Epithelial cell of proximal tubule (primary cell): ENCODE results near the gene TSC22D4. TPM values are rescaled to one million over a fixed set of nuclear protein-coding genes. Genes with fewer than 3 reads are reported as not detected.

Experiments
- DNase-seq: peaks from one replicate; pipeline ENCODE4 v3.0.0-alpha.2; 2011; ENCODE audit warnings: low read depth
- H3K4me3 ChIP-seq: 2 replicates; pipeline ENCODE4 v1.5.1; 2011; ENCODE audit warnings: low read depth, mild to moderate bottlenecking, low read length
- total RNA-seq: library from RNA; depleted of rRNA; stranded (reverse); fragments of >200 nt; gene quantifications from 2 replicates; pipeline ENCODE4 v1.2.3, GENCODE V29; 2015
- TF ChIP-seq, protein P1 (sequence below): conservative IDR thresholded peaks from 2 replicates; pipeline ENCODE4 v1.5.1; 2012; ENCODE audit warnings: low read depth, mild to moderate bottlenecking, low read length

Gene TSC22D4
- total RNA-seq, 1 donor from 2014 or later = 45.4 TPM

GRCh38 chr7:100437150-100438100 lies 41.6 kb downstream of the TSC22D4 start:
- peak overlapping the region; percentile 83 for H3K4me3 ChIP-seq
- TF ChIP-seq, protein P1, sequence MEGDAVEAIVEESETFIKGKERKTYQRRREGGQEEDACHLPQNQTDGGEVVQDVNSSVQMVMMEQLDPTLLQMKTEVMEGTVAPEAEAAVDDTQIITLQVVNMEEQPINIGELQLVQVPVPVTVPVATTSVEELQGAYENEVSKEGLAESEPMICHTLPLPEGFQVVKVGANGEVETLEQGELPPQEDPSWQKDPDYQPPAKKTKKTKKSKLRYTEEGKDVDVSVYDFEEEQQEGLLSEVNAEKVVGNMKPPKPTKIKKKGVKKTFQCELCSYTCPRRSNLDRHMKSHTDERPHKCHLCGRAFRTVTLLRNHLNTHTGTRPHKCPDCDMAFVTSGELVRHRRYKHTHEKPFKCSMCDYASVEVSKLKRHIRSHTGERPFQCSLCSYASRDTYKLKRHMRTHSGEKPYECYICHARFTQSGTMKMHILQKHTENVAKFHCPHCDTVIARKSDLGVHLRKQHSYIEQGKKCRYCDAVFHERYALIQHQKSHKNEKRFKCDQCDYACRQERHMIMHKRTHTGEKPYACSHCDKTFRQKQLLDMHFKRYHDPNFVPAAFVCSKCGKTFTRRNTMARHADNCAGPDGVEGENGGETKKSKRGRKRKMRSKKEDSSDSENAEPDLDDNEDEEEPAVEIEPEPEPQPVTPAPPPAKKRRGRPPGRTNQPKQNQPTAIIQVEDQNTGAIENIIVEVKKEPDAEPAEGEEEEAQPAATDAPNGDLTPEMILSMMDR = no peak
- DNase-seq = no peak

DNA sequence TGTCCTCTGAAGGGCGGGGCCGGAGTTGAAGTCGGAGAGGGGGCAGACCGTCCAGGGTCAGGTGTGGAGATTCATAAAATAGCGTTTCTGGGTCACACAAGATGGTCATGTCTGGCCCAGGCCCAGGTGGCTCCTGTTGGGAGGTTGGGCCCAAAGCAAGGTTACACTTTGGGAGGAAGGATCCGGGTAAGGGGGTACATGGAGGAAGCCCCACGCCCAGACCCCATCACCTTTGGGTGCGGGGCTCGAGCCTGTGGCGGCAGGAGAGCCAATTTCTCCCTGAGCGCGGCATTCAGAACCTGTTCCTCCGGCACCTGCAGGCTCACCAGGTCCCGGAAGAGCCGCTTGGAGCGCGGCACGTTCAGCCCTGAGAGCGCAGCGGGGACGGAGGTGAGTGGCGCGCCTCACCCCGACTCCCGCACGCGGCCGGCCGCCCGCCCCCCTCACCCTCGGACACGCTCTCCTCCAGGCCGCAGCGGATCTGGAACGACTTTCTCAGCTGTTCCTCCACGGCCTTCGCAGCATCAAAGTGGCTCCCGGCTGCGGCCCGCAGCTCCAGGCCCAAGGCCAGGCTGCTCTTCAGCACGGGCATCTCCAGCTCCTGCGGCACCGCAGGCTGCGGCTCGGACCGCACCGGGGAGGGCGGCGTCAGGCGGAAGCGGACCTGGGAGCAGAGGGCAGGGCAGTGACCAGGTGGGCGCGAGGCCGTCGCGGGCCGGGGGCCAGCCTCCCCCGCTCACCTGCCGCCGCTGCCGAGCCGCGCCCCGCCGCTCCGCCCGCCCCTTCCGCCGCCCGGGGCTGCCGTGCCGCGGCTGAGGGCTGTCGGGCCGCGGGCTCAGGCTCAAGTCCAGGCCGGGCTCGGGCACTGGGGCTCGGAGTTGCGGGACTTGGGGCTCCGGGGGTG lies 43.4 kb downstream of the TSC22D4 start:
- DNase-seq = no peak
- TF ChIP-seq, protein P1 = no peak
- peak overlapping the region; percentile 83 for H3K4me3 ChIP-seq

- peak overlapping the region; percentile 83 for H3K4me3 ChIP-seq
- DNase-seq = no peak
- TF ChIP-seq, protein P1 = no peak
Measured at GRCh38 chr7:100434297-100435144, 44.5 kb downstream of the TSC22D4 start.

- TF ChIP-seq, protein P1 = no peak
- DNase-seq = no peak
- no peak overlapping the region for H3K4me3 ChIP-seq
Measured at GRCh38 chr7:100433592-100434296, 45.3 kb downstream of the TSC22D4 start.

DNA sequence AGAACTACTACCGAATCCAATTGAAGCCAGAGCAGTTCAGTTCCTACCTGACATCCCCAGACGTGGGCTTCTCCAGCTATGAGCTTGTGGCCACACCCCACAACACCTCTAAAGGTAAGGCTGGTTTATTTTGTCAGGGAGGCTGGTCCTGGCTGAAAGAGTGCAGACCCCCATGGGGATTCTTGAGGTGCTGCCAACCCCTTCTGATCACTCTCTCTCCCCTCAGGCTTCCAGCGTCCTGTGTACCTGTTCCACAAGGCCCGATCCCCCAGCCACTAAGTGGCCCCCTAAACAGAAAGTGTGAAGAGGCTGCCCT lies 45.8 kb downstream of the TSC22D4 start:
- TF ChIP-seq, protein P1 = no peak
- no peak overlapping the region for H3K4me3 ChIP-seq
- no peak for DNase-seq
